Measurements from ENCODE around the gene DCN.

DCN gene

GRCh38 chr12:91133871-91134270, 48.7 kb downstream of the DCN start:
- DNase-seq = no peak

- DNase-seq = no peak
These were observed 52.8 kb downstream of the DCN start for GRCh38 chr12:91129662-91130362.

GRCh38 chr12:91127751-91128150, 54.9 kb downstream of the DCN start:
- no peak for DNase-seq

GRCh38 chr12:91127306-91127705, 55.3 kb downstream of the DCN start:
- DNase-seq = no peak

GRCh38 chr12:91126516-91126915, 56.1 kb downstream of the DCN start:
- DNase-seq = no peak

GRCh38 chr12:91123236-91123916, 59.2 kb downstream of the DCN start:
- DNase-seq = no peak

- DNase-seq = no peak
These were observed 61.8 kb downstream of the DCN start for GRCh38 chr12:91120781-91121180.

GRCh38 chr12:91119089-91119488, 63.5 kb downstream of the DCN start:
- no peak for DNase-seq

- no peak for DNase-seq
These were observed 69.0 kb downstream of the DCN start for GRCh38 chr12:91113621-91114020.

- peak; percentile 15 for DNase-seq
These were observed 71.0 kb downstream of the DCN start, which contains the start of gene LUM for GRCh38 chr12:91111366-91112325. Gene LUM (minus strand): TSS chr12:91111494. CDS start chr12:91108979, 2,515 bp downstream.

- no peak for DNase-seq
These were observed 72.2 kb downstream of the DCN start for GRCh38 chr12:91110311-91110924.

GRCh38 chr12:91109581-91110310, 72.9 kb downstream of the DCN start:
- DNase-seq = no peak

GRCh38 chr12:91109148-91109564, 73.5 kb downstream of the DCN start:
- DNase-seq = peak; percentile 75

- peak; percentile 92 for DNase-seq
These were observed 74.3 kb downstream of the DCN start for GRCh38 chr12:91108196-91108755.

- no peak for DNase-seq
These were observed 76.3 kb downstream of the DCN start for GRCh38 chr12:91106283-91106682.

- DNase-seq = no peak
These were observed 76.8 kb downstream of the DCN start for GRCh38 chr12:91105807-91106206.

- no peak for DNase-seq
These were observed 77.7 kb downstream of the DCN start for GRCh38 chr12:91104812-91105466.

GRCh38 chr12:91103624-91104023, 79.0 kb downstream of the DCN start:
- no peak for DNase-seq

- DNase-seq = no peak
These were observed 79.5 kb downstream of the DCN start for GRCh38 chr12:91103101-91103500.

- no peak for DNase-seq
These were observed 81.7 kb downstream of the DCN start for GRCh38 chr12:91100906-91101305.

- no peak for DNase-seq
These were observed 82.8 kb downstream of the DCN start for GRCh38 chr12:91099836-91100235.
